GM23248 (cell line): ENCODE results near the gene STAT4.

Experiments
- EZH2 ChIP-seq: fragments of 200-600 bp; sonication (generic); IDR thresholded peaks from 2 replicates; pipeline ENCODE4 v1.6.1; 2018; ENCODE audit warnings: antibody characterized with exemption, mild to moderate bottlenecking; ENCODE audit not compliant: insufficient read depth, poor library complexity, severe bottlenecking
- EZH2phosphoT487 ChIP-seq: fragments of 200-600 bp; sonication (generic); IDR thresholded peaks from 2 replicates; pipeline ENCODE4 v1.6.1; 2018; ENCODE audit warnings: antibody characterized with exemption, moderate library complexity, mild to moderate bottlenecking, low read depth; ENCODE audit not compliant: insufficient read depth

DNA sequence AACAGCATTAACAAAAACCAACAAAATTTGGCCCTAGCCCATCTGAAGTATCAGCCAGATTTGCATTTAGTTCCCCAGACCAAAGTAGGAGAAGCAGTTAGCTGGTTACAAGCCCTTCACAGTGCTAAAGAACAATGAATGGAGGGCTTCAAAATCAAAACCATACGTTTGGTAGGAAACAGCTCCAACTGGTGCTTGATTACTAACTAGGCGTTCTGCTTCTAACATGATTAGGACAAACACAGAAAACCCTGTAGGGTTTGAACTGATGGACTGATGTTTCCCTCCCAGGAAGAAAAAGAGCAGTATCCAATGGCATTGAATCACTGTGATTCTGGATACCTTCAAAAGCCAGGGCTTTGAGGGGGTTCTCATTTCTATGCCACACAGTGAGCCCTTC lies 20.5 kb upstream of the STAT4 start:
- TF ChIP-seq EZH2phosphoT487 (no peak), EZH2 (no peak)
